C4-2B (cell line): ENCODE measurements around the gene NBEAL2.

Experiments
- ZFX ChIP-seq: fragments of 450-650 bp; IDR thresholded peaks from 2 replicates; pipeline ENCODE4 v1.6.1; 2017
- TF ChIP-seq, protein P1 (sequence below): fragments of 450-650 bp; conservative IDR thresholded peaks from 2 replicates; pipeline ENCODE4 v1.5.1; 2017; ENCODE audit warnings: mild to moderate bottlenecking

DNA sequence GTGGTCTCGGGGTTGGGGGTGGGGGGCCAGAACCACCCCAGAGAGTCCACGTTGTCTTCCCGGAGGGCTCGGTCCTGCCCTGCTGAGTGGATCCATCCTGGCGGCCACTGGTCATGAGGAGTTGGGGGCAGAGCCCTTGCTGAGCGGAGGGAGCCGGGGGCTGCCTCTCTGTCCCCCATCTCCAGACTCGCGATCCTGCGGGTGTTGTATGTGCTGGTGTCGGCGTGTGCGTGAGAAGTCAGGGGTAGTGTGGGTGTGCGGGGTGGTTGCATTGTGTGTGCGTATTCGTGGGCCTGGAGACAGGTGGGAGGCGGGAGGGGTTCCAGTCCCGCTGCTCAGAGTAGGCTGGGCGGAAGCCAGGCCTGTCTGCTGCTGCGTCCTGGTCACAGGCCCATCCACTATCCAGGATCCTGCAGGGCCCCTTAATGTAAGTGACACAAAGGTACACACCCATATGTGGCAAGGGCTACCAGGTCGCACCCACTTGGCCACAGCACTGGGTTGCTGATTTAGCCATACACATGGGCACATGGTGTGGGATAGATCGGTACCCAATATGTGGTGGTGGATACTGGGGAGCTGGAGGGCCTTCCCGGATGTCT, 30.7 kb downstream of the NBEAL2 start:
- TF ChIP-seq, protein P1, sequence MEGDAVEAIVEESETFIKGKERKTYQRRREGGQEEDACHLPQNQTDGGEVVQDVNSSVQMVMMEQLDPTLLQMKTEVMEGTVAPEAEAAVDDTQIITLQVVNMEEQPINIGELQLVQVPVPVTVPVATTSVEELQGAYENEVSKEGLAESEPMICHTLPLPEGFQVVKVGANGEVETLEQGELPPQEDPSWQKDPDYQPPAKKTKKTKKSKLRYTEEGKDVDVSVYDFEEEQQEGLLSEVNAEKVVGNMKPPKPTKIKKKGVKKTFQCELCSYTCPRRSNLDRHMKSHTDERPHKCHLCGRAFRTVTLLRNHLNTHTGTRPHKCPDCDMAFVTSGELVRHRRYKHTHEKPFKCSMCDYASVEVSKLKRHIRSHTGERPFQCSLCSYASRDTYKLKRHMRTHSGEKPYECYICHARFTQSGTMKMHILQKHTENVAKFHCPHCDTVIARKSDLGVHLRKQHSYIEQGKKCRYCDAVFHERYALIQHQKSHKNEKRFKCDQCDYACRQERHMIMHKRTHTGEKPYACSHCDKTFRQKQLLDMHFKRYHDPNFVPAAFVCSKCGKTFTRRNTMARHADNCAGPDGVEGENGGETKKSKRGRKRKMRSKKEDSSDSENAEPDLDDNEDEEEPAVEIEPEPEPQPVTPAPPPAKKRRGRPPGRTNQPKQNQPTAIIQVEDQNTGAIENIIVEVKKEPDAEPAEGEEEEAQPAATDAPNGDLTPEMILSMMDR, result no peak
- no peak for TF ChIP-seq ZFX
